Panc1 (cell line): ENCODE data around the gene ZBP1.

Source experiments
- CTCF ChIP-seq: fragments of 450-650 bp; IDR thresholded peaks from 2 replicates; pipeline ENCODE4 v1.5.1; 2017; ENCODE audit warnings: mild to moderate bottlenecking
- POLR2AphosphoS5 ChIP-seq: IDR thresholded peaks from 2 replicates; pipeline ENCODE4 v1.6.1; 2012; ENCODE audit warnings: mild to moderate bottlenecking, low read depth, low read length, moderate library complexity
- REST ChIP-seq, 2 experiments: IDR thresholded peaks; 2 replicates each; pipeline ENCODE4 v1.6.1; 2011 to 2012; ENCODE audit warnings: low read depth in 2 of 2, control low read depth in 1 of 2, low read length in 1 of 2, mild to moderate bottlenecking in 1 of 2, moderate library complexity in 1 of 2; ENCODE audit not compliant: insufficient read depth in 1 of 2
- SIN3A ChIP-seq: IDR thresholded peaks from 2 replicates; pipeline ENCODE4 v1.6.1; 2012; ENCODE audit warnings: low read depth, mild to moderate bottlenecking, low read length, moderate library complexity, borderline replicate concordance; ENCODE audit not compliant: insufficient read depth
- TCF7L2 ChIP-seq: IDR thresholded peaks from 2 replicates; pipeline ENCODE4 v1.6.1; 2011; ENCODE audit warnings: mild to moderate bottlenecking, low read depth, low read length, inconsistent platforms

- TF ChIP-seq SIN3A (no peak), CTCF (no peak), POLR2AphosphoS5 (no peak), TCF7L2 (no peak), REST (IDR thresholded peaks at IDR 0.05; ENCODE audit: insufficient read depth in 1 of 2, low read depth in 2 of 2, low read length in 1 of 2) (no peak)
These were observed 27.7 kb downstream of the ZBP1 start for GRCh38 chr20:57592263-57593092.
